Measurements from ENCODE around the gene SLAMF6.

The SLAMF6 gene

DNA sequence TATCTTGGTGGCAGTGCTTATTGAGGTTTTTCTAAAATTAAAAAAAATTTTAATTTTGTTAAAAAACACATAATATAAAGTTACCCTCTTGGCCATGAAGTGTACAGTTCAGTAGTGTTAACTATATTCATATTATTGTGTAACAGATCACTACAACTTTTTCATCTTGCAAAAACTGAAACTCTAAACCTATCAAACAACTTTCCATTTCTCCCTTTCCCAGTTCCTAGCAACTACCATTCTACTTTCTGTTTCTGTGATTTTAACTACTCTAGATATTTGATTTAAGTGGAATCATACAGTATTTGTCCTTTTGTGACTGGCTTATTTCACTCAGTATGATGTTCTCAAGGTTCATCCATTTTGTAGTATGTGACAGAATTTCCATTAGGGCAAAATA lies 55.5 kb downstream of the SLAMF6 start:
- DNase-seq (ENCODE audit: low read depth): no peak

DNA sequence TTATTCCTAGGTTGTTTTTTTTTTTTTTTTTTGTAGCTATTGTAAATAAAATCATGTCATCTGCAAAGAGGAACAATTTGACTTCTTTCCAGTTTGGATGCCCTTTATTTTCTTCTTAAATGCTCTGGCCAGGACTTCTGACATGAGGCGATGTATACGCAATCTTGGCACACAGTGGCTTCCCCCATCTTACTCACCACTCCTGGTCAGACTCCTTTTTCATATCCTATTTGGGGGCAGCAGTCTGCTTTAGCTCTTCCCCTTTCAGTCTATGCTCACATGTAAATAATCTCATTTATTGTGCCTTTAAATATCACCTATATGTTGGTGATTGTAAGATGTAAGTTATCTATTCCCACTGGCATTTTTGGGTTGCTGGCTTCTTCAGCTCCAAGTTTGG lies 56.1 kb downstream of the SLAMF6 start:
- no peak for DNase-seq (ENCODE audit: low read depth)

DNA sequence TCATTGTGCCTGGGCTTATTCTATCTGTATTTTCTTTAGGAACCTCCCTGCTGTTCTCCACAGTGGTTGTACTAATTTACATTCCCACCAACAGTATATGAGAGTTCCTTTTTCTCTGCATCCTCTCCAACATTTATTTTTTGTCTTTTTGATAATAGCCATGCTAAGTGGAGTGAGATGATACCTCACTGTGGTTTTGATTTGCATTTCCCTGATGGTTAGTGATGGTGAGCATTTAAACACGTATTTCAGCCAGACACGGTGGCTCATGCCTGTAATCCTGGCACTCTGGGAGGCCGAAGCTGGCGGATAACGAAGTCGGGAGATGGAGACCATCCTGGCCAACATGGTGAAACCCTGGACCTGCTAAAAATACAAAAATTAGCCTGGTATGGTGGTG lies 57.9 kb downstream of the SLAMF6 start:
- DNase-seq (ENCODE audit: low read depth): no peak

DNA sequence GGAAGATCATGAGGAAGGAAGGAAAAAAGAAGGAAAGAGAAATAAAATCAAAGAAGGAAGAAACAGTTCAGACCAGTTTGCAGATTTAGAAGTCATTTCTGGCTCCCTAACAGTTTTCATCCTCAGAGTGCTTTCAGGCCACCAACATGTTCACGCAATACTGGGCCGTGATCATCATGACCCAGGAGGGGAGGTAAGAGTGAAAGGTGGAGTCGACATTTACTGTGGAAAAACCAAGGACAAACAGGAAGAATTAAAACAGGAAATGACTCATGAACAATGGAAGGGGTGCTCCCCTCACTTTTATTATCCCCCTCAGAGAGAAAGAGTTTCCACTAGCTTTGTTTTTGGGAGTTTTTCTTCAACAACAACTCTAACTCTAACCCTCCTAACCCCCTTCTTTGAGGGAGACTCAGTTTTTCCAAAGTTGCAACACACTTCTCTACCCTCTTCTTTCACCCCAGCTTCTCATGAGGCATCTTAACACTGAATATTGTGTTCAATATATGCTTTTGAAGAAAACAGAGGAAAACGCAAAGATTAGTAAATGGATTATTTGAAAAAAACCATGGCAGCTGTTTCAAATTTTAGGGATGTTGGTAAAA lies 62.3 kb downstream of the SLAMF6 start:
- DNase-seq (ENCODE audit: low read depth): no peak

DNA sequence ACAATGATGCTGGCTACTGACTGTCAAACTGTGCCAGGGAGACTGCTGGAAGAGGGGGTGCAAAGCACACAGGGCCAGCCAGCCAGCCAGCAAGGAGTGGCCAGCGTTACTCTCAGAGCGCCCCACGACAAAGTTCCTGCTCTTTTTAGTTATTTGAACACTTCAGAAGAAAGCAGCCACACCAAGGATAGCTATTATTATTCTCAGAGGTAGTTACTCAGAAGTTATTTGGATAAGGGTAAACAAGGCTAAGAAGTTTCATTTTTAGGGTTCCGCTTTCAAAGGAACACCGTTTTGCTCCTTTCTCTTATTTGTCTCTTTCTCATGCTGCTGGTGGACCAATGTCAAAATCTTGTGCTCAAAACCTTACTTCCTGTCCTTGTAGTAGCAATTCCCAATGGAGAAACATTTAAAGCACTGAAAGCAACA lies 62.8 kb downstream of the SLAMF6 start:
- no peak for DNase-seq (ENCODE audit: low read depth)

DNA sequence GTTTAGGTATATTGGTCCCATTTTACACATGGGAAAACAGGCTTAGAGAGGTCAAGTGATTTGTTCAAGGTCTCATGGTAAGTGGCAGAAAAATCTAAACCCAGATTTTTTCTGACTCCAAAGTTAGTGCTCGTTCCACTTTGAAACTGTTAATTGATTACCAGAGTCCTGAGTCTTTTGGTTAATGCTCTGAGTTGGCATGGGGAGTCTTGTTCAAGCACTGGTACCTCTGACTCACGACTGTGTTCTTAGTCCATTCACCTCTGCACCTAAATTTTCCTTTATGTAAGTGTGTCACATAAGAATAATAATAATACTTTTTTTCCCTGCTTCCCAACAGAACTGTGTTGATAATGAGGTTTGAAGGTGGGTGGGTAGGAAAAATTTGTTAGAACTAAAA lies 63.4 kb downstream of the SLAMF6 start:
- DNase-seq (ENCODE audit: low read depth): no peak

DNA sequence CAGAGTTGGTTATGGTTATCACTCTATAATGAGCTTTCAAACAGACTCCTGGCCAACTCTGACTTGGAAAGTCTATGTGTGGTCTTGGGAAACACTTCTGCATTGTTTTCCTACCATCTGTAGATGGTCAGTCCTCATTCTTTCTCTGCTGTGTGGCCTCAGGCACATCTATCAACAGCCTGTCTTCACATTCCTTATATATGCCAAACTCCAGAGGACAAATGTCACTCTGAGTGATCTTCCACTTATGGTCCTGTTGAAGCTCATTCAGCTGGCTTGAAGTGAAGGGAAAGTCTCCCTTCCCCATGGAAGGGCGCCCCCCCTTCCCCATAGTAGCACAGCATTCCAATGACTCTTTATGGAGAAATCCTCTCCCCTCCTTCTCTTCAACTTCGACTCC lies 64.0 kb downstream of the SLAMF6 start:
- no peak for DNase-seq (ENCODE audit: low read depth)

DNA sequence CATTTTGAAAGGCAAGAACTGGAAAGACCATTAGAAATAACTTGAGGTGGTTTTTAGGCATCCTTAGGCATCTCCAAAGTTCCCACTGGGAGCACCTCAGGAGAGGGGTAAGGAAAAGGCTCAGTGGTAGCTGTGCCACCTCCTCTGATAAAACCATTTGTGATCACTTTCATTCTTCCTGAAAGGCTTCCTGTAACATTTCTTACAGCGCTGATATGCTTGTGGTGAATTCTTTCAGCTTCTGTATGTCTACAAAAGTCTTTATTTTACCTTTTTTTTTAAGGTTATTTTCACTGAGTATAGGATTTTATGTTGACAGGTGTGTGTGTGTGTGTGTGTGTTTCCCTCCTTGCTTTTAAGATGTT lies 67.9 kb downstream of the SLAMF6 start:
- DNase-seq (ENCODE audit: low read depth): no peak

DNA sequence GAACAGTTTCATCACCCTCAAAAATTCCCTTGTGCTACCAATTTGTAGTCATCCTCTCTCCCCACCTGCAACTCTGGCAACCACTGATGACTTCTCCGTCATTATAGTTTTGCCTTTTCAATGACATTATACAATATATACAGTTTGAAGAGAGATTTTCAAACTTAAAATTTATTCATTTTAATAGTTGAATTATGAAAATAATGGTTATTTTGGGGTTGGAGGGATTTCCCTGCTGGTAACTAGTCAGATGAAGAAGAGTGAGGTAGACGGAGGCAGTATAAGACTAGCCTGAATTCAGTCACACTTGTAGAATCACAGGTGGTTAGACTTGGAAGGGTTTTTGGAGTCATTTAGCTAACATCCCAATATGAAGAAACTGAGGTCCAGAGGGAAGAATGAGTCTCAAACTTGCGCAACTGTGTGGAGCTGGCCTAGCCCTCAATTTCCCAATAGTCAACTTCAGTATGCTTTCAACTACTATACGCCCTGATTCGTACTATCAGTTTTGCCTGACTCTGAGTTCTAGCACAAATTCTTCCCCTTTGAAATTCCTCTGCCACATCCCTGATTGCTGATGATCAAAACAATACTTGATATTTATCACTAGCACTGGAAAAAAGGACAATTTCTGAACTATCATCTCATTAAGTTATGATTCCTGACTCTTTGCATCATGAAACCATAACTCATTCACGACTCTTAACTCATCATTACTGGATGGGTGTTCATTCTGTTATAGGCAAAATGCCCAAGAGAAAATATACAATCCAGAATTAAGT lies 68.5 kb downstream of the SLAMF6 start:
- DNase-seq (ENCODE audit: low read depth): no peak

DNA sequence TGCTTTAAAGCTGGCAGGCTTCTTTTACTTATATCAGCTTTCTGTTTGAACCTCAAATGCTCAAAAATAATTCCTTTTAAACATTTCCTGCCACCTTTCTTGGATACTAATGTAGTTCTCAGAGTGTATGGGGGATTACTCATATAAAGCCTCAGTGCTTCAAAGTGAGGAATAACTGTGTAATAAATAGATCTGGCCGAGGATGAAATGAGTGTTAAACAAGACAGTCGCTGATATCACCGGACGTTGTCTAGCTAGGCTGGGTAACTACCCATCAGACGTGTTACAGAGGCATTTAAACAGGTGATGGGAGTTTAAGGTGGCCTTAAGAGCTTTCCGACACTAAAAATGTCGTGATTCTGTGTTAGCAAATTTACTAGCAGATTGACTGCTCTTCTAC lies 69.6 kb downstream of the SLAMF6 start:
- no peak for DNase-seq (ENCODE audit: low read depth)

DNA sequence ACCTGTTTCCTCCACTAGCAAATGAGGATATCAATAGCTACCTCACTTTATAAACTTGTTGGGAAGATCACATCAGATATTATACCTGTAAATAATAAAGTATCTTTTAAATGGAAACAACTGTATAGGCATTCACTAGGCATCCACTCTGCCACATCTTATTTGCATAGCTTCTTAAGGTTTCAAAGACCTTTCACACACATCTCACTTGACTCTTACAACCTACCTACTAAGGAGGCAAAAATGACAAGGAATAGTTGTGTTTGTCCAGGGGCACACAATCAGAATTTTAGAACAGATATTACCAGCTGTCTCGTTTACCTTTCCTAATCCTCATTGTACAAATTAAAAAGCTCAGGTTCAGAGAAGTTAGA lies 71.2 kb downstream of the SLAMF6 start:
- DNase-seq (ENCODE audit: low read depth): no peak

DNA sequence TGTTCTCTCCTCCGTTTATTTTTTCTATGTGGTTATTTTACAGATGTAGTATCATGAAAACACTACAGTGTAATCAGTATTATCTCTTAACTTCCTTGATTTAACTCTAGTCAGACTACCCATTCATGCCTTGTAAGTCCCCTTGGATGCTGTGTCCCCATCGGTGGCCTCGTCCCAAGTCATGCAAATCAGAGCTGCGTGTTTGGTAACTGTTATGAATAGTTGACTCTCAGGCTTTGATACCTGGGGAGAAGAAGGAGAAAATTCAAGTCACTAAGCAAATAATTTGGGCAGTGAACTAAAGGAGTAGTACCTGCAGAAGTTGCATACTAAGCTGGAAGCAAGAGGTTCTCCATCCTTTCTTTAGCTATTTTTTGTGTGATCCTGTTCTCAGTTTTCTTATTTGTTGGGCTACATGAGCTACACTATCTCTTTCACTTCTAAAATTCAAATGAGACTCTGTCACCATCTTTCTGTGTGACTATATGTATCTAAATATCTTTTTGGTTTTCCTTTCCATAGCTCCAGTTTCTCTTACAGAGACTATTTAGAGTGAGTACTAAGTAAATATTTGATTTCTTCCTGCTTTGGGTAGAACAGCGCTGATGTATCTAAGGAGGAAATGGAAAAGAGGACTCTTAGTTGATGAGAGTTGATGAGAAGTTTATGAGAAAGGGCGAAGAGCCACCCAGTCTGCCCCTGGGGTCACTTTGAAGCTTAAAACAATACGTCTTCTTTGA lies 71.8 kb downstream of the SLAMF6 start:
- DNase-seq (ENCODE audit: low read depth): no peak

DNA sequence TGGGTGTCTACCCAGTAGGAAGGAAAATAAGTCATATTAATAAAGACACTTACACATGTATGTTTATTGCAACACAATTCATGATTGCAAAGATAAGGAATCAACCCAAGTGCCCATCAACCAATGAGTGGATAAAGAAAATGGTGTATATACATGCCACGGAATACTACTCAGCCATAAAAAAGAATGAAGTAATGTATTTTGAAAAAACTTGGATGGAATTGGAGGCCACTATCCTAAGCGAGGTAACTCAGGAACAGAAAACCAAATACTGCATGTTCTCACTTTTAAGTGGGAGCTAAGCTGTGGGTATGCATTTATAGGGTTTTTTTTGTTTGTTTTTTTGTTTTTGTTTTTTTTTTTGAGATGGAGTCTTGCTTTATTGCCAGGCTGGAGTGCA lies 73.6 kb downstream of the SLAMF6 start:
- DNase-seq (ENCODE audit: low read depth): no peak

DNA sequence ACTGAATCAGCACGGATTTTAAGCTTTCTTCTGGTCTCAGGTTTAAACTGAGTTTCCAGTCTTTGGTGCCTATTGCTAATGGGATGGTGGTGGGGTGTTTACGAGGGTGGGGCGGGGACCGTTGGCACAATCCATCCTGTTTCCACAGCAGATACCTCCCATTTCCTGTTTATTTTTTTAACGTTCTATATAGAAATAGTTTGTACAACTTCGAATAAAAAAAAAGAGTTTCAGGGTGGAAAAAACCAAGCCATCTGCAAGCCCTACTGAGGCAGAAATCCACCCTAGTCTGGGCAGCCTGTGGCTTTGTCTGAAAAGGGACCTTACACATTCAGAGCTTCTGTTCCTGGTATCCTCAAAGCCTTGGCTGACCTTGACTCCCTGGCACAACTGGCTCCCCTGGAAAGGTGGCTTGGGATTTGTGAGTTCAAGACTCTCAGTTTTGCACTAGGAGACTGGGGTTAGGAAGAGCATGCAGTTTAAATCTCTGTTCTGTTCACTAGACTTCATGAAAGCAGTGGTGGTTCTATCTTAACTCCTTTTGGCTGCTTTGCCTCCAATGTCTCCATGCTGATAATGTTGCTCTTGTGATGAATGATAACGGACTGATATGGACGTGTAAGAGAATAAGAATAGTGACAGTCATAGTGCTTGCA lies 76.0 kb downstream of the SLAMF6 start:
- no peak for DNase-seq (ENCODE audit: low read depth)

DNA sequence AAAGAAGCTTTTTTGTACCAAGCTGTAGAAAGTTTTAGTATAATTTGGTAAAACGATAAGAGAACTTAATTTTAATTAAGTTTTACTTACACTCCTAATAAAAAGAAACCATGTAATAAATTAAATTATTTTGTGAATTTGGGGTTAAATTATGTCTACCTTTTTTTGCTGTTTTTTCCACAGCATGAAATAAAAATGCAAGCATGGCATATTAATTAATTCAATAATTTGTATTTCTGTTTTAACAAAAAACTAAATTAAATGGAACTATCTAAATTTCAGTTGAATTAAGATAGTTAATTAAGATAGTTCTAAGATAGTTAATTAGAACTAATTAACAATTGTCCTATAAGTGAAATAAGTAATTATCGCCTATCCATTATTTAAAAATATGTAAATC lies 83.3 kb downstream of the SLAMF6 start:
- no peak for DNase-seq (ENCODE audit: low read depth)

DNA sequence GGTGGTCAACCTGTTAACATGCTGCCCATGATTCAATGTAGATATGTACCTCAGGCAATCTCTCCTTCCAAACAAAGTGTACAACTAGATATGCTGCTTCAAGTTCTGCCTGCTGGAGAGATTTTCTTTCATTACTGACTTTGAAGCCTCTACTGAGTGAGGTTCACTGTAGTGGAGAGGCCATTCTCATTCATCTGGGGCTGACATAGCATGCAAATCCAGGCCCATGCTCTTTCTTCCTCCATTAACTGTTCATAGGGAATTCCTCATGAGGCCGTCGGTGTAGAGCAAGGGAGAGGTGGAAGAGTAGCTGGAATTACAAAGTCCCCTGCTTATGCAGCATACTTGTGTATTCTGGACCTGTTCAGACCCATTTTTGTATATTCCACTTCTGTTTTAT lies 84.1 kb downstream of the SLAMF6 start:
- no peak for DNase-seq (ENCODE audit: low read depth)

DNA sequence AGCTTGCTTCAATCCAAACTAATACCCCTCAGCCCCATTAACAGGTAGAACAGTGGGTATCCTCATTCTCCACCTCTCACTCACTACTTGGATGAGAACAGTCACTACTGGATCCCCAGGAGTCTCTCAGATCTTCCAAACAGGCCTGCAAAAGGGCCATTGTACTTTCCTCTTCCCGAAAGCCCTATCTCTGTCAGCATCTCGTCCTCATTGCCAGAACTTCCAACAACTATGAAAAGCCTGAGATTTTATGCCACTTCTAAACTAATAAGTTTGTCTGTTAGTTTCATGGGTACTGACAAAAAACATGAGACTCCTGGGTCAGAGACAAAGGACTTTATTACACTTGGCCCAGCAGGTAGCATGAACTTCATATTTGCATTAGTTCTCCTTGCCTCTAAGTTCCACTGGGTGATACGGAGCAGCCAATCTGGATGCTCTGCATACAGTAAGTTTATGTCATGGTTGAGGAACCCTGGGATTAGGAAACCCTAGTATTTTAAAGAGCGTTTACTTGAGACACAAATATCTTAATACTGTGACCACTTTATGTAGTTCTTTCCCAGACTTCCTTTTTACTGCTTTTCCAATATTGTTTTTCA lies 84.6 kb downstream of the SLAMF6 start:
- DNase-seq (ENCODE audit: low read depth): no peak

DNA sequence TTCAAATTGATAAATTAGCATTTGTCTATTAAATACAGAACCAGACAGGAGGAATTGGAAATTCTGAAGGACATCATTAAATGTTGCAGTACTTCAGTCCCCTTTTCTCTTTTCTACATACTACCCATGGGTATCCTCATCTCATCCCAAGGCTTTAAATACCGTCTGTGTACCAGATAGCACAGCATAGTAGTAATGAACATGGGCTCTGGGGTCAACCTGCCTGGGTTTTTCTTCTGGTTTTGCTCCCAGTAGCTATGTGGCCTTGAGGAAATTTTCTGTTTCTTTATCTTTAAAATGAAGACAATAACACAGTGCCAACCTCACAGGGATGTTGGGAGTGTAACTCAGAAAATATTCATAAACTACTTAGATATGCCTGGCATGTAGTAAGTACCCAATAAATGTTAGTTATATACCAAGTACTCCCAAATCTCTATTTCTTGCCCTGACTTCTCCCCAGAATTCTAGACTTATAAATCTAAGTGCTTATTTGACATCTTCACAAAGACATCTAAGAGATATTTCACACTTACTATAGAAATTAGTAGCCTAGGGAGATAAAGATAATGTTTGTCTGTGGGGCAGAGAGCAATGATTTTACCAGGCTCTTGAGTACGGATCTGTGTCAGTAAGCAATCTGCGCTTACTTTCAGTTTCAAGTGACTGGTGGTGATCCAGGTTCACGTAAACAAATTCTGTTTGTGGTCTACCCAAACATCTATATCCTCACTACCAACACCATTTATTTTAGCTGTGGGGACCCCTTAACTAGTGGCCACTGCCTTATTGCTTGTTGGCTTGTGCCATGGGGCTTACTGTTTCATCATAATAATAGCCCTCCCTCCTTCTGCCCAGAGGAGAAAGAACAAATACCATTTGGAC lies 85.4 kb downstream of the SLAMF6 start:
- DNase-seq (ENCODE audit: low read depth): no peak

DNA sequence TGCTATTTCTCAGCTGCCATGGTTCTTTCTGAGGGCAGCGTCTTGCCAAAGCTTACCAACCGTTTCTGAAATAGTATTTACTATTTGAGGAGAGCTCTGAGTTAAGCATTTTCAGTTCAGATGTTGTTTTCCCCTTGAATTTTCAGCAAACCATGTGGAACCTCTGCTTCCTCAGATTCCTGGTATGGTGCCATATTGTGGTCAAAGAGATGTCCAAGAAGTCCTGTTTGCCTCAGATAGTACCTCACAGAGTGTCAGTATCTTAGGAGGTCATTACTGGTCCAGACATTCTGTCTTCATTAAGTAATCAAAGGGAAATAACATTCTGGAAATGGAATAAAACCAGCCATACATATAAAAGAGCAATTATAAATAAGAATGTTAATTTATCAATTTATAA lies 86.1 kb downstream of the SLAMF6 start:
- no peak for DNase-seq (ENCODE audit: low read depth)
